ENCODE measurements around the gene PIGU. TPM values are rescaled to one million over a fixed set of nuclear protein-coding genes. Genes with fewer than 3 reads are reported as not detected.
A peak's percentile ranks its signal among the peaks of the same experiment; 100 is the strongest.

The PIGU gene
- total and polyA plus RNA-seq, 2 donors (not counting 3 experiments of a cell fraction or from before 2014, with no cell fraction given): 20.3 to 81.8 TPM

DNA sequence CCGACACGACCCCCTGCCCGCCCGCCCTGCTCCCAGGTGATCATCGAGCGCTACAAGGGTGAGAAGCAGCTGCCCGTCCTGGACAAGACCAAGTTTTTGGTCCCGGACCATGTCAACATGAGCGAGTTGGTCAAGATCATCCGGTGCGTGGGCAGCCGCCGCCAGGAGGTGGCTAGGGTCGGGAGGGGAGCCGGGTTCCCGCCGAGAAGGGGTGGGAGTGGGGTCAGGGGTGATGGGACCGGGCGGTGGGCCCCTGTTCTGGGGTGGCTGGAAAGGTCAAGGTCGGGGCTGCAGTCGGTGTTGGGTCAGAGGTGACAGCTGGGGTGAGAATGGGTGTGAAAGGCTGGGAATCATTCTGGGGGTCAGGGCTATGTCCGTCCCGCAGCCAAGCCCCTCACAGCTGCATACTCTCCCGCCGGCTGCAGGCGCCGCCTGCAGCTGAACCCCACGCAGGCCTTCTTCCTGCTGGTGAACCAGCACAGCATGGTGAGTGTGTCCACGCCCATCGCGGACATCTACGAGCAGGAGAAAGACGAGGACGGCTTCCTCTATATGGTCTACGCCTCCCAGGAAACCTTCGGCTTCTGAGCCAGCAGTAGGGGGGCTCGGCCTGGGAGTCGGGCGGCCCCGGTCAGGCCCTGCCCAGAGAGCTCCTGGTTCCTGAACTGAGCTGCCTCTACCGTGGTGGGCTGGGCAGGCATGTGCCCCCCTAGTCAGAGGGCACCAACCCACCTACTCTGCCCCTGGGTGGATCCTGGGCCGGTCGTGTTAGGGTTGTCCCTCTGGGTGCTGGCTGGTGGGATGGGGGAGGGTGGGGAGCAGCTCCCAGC lies 117.4 kb downstream of the PIGU start:
- dilution Hi-C loops (cut with MboI; ENCODE audit: extremely low pct_ligation_motif_present, low sequenced_read_pairs) (no loop called here), intact Hi-C loops (cut with micrococcal nuclease) (loop anchor here (2.0 kb wide), 1 partner anchor 149 kb away; no protein-coding TSS in a partner anchor)
- no peak for TF ChIP-seq JUN (IDR thresholded peaks at IDR 0.05; ENCODE audit: borderline replicate concordance, insufficient read depth, insufficient read length, low read depth)
- no peak for TF ChIP-seq EZH2 (IDR thresholded peaks at IDR 0.05; ENCODE audit: borderline replicate concordance, low read depth, low read length, severe bottlenecking)
- no peak for TF ChIP-seq MYC (IDR thresholded peaks at IDR 0.05; ENCODE audit: low read depth, low read length)
- TF ChIP-seq POLR2AphosphoS5 (IDR thresholded peaks at IDR 0.05; ENCODE audit: insufficient read depth, low read depth, low read length): no peak
- no peak for TF ChIP-seq FOS (IDR thresholded peaks at IDR 0.05; ENCODE audit: borderline replicate concordance, insufficient read depth, low read length)
- TF ChIP-seq, protein P1, sequence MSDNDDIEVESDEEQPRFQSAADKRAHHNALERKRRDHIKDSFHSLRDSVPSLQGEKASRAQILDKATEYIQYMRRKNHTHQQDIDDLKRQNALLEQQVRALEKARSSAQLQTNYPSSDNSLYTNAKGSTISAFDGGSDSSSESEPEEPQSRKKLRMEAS (IDR thresholded peaks at IDR 0.05; ENCODE audit: insufficient read depth, insufficient read length): no peak
- TF ChIP-seq, protein P2, sequence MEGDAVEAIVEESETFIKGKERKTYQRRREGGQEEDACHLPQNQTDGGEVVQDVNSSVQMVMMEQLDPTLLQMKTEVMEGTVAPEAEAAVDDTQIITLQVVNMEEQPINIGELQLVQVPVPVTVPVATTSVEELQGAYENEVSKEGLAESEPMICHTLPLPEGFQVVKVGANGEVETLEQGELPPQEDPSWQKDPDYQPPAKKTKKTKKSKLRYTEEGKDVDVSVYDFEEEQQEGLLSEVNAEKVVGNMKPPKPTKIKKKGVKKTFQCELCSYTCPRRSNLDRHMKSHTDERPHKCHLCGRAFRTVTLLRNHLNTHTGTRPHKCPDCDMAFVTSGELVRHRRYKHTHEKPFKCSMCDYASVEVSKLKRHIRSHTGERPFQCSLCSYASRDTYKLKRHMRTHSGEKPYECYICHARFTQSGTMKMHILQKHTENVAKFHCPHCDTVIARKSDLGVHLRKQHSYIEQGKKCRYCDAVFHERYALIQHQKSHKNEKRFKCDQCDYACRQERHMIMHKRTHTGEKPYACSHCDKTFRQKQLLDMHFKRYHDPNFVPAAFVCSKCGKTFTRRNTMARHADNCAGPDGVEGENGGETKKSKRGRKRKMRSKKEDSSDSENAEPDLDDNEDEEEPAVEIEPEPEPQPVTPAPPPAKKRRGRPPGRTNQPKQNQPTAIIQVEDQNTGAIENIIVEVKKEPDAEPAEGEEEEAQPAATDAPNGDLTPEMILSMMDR (IDR thresholded peaks at IDR 0.05; ENCODE audit: extremely low read depth in 1 of 2, insufficient read depth in 1 of 2, low read depth in 1 of 2, low read length in 2 of 2): no peak
- TF ChIP-seq GATA2 (IDR thresholded peaks at IDR 0.05; ENCODE audit: insufficient read depth, insufficient read length, low read depth, low read length): no peak
- TF ChIP-seq POLR2A (IDR thresholded peaks at IDR 0.05; ENCODE audit: low read depth, low read length): no peak
- H3K9me3 ChIP-seq (replicated peaks; ENCODE audit: control insufficient read depth, insufficient read depth, low read length): no peaks in the 10 kb centered on the region
- no peak for DNase-seq (ENCODE audit: low read depth, low spot score)
- H3K4me1 ChIP-seq (ENCODE audit: control insufficient read depth, extremely low read depth, insufficient read depth, low read length): no peaks in the 10 kb centered on the region
- H3K9me1 ChIP-seq (replicated peaks; ENCODE audit: control insufficient read depth, extremely low read depth, insufficient read depth, low read length): no peaks in the 10 kb centered on the region
- H3K27ac ChIP-seq (ENCODE audit: insufficient read depth, low read depth, low read length): no peak overlapping the region
- no peaks in the 10 kb centered on the region for H3K79me2 ChIP-seq (ENCODE audit: control insufficient read depth, insufficient read depth, low read length)
- no peak overlapping the region for H3K4me2 ChIP-seq (ENCODE audit: insufficient read depth, low read length)
- H4K20me1 ChIP-seq (replicated peaks; ENCODE audit: control insufficient read depth, extremely low read depth, insufficient read depth, low read length): no peaks in the 10 kb centered on the region
- no peak for FAIRE-seq
- no peaks in the 10 kb centered on the region for H3K27me3 ChIP-seq (ENCODE audit: control insufficient read depth in 2 of 2, insufficient read depth in 2 of 2, low read length in 2 of 2)
- H3K9ac ChIP-seq (replicated peaks; ENCODE audit: extremely low read depth, insufficient read depth, low read length): no peak overlapping the region
- H2AFZ ChIP-seq (ENCODE audit: low read depth, low read length): no peak overlapping the region
- H3K4me3 ChIP-seq (replicated peaks in 1 of 3; ENCODE audit: insufficient read depth in 1 of 3, low read depth in 1 of 3, low read length in 3 of 3): peak overlapping the region in 1 of 3 experiments; percentile 92
- no TSS peak for BruUV-seq (replicated peaks)
- H3K36me3 ChIP-seq (ENCODE audit: control insufficient read depth in 2 of 2, extremely low read depth in 1 of 2, insufficient read depth in 2 of 2, low read length in 2 of 2): no peaks in the 10 kb centered on the region
- ChIA-PET CTCF (interaction anchor here (0.7 to 3.1 kb wide), 12 partner anchors 12 to 369 kb away, joined by 3 to 10 read pairs (median 4); partner anchors contain the start of gene TP53INP2), POLR2A (interaction anchor here (0.6 kb wide), 1 partner anchor 89 kb away, joined by 3 read pairs; no protein-coding TSS in a partner anchor)

All from endothelial cell of umbilical vein (primary cell).